IPS DF 4.7 (cell line): ENCODE data around the gene PCDHB14.
A peak's percentile ranks its signal among the peaks of the same experiment; 100 is the strongest.
"Not testable (repeated sequence)": the region's sequence is repeated elsewhere in the genome, so short reads cannot be mapped to it uniquely, and the experiment has no call there.

Experiments used
- DNase-seq: peaks from one replicate; pipeline ENCODE4 v3.0.0-alpha.2; 2013; ENCODE audit warnings: low spot score; ENCODE audit errors: extremely low read depth

PCDHB14 gene

GRCh38 chr5:141223112-141223783 is at the start of gene PCDHB14:
PCDHB14 (plus strand) TSS chr5:141223343; CDS start chr5:141223506, 163 bp downstream.
- peak; percentile 69 for DNase-seq

- not testable (repeated sequence) for DNase-seq
Observed at GRCh38 chr5:141174291-141175104, 48.6 kb upstream of the PCDHB14 start.

- DNase-seq, result no peak
Observed at GRCh38 chr5:141175933-141176332, 47.2 kb upstream of the PCDHB14 start.

- DNase-seq, result not testable (repeated sequence)
Observed at GRCh38 chr5:141177577-141178191, 45.5 kb upstream of the PCDHB14 start, which contains the start of gene PCDHB8. PCDHB8 (plus strand) TSS chr5:141177790; CDS start chr5:141178035, 245 bp downstream.

GRCh38 chr5:141179371-141179770 is 43.8 kb upstream of the PCDHB14 start:
- DNase-seq, result not testable (repeated sequence)

GRCh38 chr5:141179876-141180275 is 43.3 kb upstream of the PCDHB14 start:
- DNase-seq, result not testable (repeated sequence)

- DNase-seq, result no peak
Observed at GRCh38 chr5:141180313-141180712, 42.8 kb upstream of the PCDHB14 start.

- peak; percentile 58 for DNase-seq
Observed at GRCh38 chr5:141182248-141182647, 40.9 kb upstream of the PCDHB14 start, which contains the start of gene PCDHB16. PCDHB16 (plus strand) TSS chr5:141182387; CDS start chr5:141182560, 173 bp downstream.

- DNase-seq, result not testable (repeated sequence)
Observed at GRCh38 chr5:141184117-141184855, 38.9 kb upstream of the PCDHB14 start.

- no peak for DNase-seq
Observed at GRCh38 chr5:141186897-141187512, 36.1 kb upstream of the PCDHB14 start, which contains the start of gene PCDHB9. PCDHB9 (plus strand) TSS chr5:141187161; CDS start chr5:141187319, 158 bp downstream.

GRCh38 chr5:141188682-141189081 is 34.5 kb upstream of the PCDHB14 start:
- DNase-seq, result not testable (repeated sequence)

- not testable (repeated sequence) for DNase-seq
Observed at GRCh38 chr5:141189131-141189530, 34.0 kb upstream of the PCDHB14 start.

- DNase-seq, result no peak
Observed at GRCh38 chr5:141192110-141192725, 30.9 kb upstream of the PCDHB14 start, which contains the start of gene PCDHB10. PCDHB10 (plus strand) TSS chr5:141192353; CDS start chr5:141192553, 200 bp downstream.

GRCh38 chr5:141194332-141194731 is 28.8 kb upstream of the PCDHB14 start:
- not testable (repeated sequence) for DNase-seq

- no peak for DNase-seq
Observed at GRCh38 chr5:141196363-141196762, 26.8 kb upstream of the PCDHB14 start.

GRCh38 chr5:141199359-141200235 is 23.5 kb upstream of the PCDHB14 start, which contains the start of gene PCDHB11:
PCDHB11 (plus strand) TSS chr5:141199627; CDS start chr5:141199775, 148 bp downstream.
- no peak for DNase-seq

GRCh38 chr5:141201126-141201525 is 22.0 kb upstream of the PCDHB14 start:
- not testable (repeated sequence) for DNase-seq

- DNase-seq, result not testable (repeated sequence)
Observed at GRCh38 chr5:141201646-141202045, 21.5 kb upstream of the PCDHB14 start.

GRCh38 chr5:141208478-141208877 is 14.7 kb upstream of the PCDHB14 start, which contains the start of gene PCDHB12:
PCDHB12 (plus strand) TSS chr5:141208719; CDS start chr5:141208908, 189 bp downstream.
- no peak for DNase-seq
